CD14-positive monocyte (primary cell): ENCODE measurements around the gene NUP50. TPM values are rescaled to one million over a fixed set of nuclear protein-coding genes. Genes with fewer than 3 reads are reported as not detected.
A peak's percentile ranks its signal among the peaks of the same experiment; 100 is the strongest.

Source experiments
- DNase-seq, 3 donors: peaks; one replicate each; pipeline ENCODE4 v3.0.0-alpha.2; 2011 to 2022
- H2AFZ ChIP-seq: 2 replicates; pipeline ENCODE4 v1.6.0; 2012; ENCODE audit warnings: mild to moderate bottlenecking, low read depth, low read length, inconsistent platforms; ENCODE audit not compliant: insufficient read depth, poor library complexity, severe bottlenecking
- H3K27ac ChIP-seq, 2 donors: 1 replicate in 1 of 2; 2 replicates in 1 of 2; pipeline ENCODE4 v1.5.1; 2012 to 2013; ENCODE audit warnings: low read length in 2 of 2, control low read depth in 1 of 2, inconsistent platforms in 1 of 2, low read depth in 1 of 2, mild to moderate bottlenecking in 1 of 2
- H3K27me3 ChIP-seq, 2 donors: one replicate each; pipeline versions ENCODE4 v1.6.0 to v1.6.1; 2011 to 2013; ENCODE audit warnings: low read length in 2 of 2; ENCODE audit not compliant: control insufficient read depth in 2 of 2, insufficient read depth in 2 of 2
- H3K36me3 ChIP-seq, 2 donors: replicated peaks in 1 of 2; 1 replicate in 1 of 2; 2 replicates in 1 of 2; pipeline versions ENCODE4 v1.5.1 to v1.6.1; 2012 to 2013; ENCODE audit warnings: low read length in 2 of 2, control low read depth in 1 of 2, inconsistent platforms in 1 of 2, mild to moderate bottlenecking in 1 of 2; ENCODE audit not compliant: insufficient read depth in 2 of 2, control insufficient read depth in 1 of 2
- H3K4me1 ChIP-seq, 2 donors: 1 replicate in 1 of 2; 2 replicates in 1 of 2; pipeline versions ENCODE4 v1.5.1 to v1.6.1; 2012 to 2013; ENCODE audit warnings: low read length in 2 of 2, control low read depth in 1 of 2, inconsistent platforms in 1 of 2, mild to moderate bottlenecking in 1 of 2, moderate library complexity in 1 of 2; ENCODE audit not compliant: insufficient read depth in 2 of 2, control insufficient read depth in 1 of 2
- H3K4me2 ChIP-seq: replicated peaks from 2 replicates; pipeline ENCODE3; 2012; ENCODE audit warnings: low read length, moderate library complexity, mild to moderate bottlenecking; ENCODE audit not compliant: poor library complexity, severe bottlenecking; ENCODE audit errors: extremely low read depth
- H3K4me3 ChIP-seq, 3 experiments: fragments of 200-600 bp in 1 of 3; sonication (generic) in 1 of 3; replicated peaks in 1 of 3; 1 replicate in 2 of 3; 2 replicates in 1 of 3; pipeline ENCODE4 v1.5.1; 2011 to 2013; ENCODE audit warnings: low read length in 3 of 3, mild to moderate bottlenecking in 3 of 3, control low read depth in 2 of 3, low read depth in 2 of 3, inconsistent platforms in 1 of 3, moderate library complexity in 1 of 3
- H3K79me2 ChIP-seq: 2 replicates; pipeline ENCODE4 v1.6.0; 2012; ENCODE audit warnings: mild to moderate bottlenecking, control low read depth, inconsistent platforms, low read length, moderate library complexity; ENCODE audit not compliant: insufficient read depth
- H3K9ac ChIP-seq: 2 replicates; pipeline ENCODE4 v1.6.0; 2017; ENCODE audit warnings: low read length, mild to moderate bottlenecking; ENCODE audit not compliant: insufficient read depth, poor library complexity, severe bottlenecking
- H3K9me3 ChIP-seq, 2 donors: replicated peaks in 1 of 2; 1 replicate in 1 of 2; 2 replicates in 1 of 2; pipeline versions ENCODE4 v1.5.1 to v1.6.1; 2012 to 2013; ENCODE audit warnings: low read length in 2 of 2, control low read depth in 1 of 2; ENCODE audit not compliant: control insufficient read depth in 1 of 2, insufficient read depth in 1 of 2
- H4K20me1 ChIP-seq: 2 replicates; pipeline ENCODE4 v1.6.0; 2012; ENCODE audit warnings: mild to moderate bottlenecking, low read length, control low read depth, moderate library complexity; ENCODE audit not compliant: insufficient read depth
- H3K27ac Mint-ChIP-seq, 7 donors: one replicate each; pipeline ENCODE4 v1.8.0; 2020; ENCODE audit warnings: mild to moderate bottlenecking in 7 of 7, mixed read lengths in 7 of 7, moderate library complexity in 6 of 7, inconsistent platforms in 2 of 7
- H3K27me3 Mint-ChIP-seq, 3 donors: one replicate each; pipeline ENCODE4 v1.8.0; 2021 to 2022; ENCODE audit warnings: low read depth in 3 of 3, mild to moderate bottlenecking in 3 of 3, mixed read lengths in 3 of 3, moderate library complexity in 3 of 3, inconsistent platforms in 1 of 3
- H3K36me3 Mint-ChIP-seq, 2 donors: one replicate each; pipeline ENCODE4 v1.8.0; 2020; ENCODE audit warnings: mixed read lengths in 2 of 2, inconsistent platforms in 1 of 2, mild to moderate bottlenecking in 1 of 2
- H3K4me1 Mint-ChIP-seq: one replicate; pipeline ENCODE4 v1.8.0; 2020; ENCODE audit warnings: mild to moderate bottlenecking, mixed read lengths
- H3K4me3 Mint-ChIP-seq, 2 donors: one replicate each; pipeline ENCODE4 v1.8.0; 2020; ENCODE audit warnings: mild to moderate bottlenecking in 2 of 2, mixed read lengths in 2 of 2, moderate library complexity in 1 of 2
- H3K9me3 Mint-ChIP-seq, 7 donors: one replicate each; pipeline ENCODE4 v1.8.0; 2020 to 2022; ENCODE audit warnings: mixed read lengths in 7 of 7, mild to moderate bottlenecking in 6 of 7, moderate library complexity in 6 of 7, inconsistent platforms in 2 of 7
- CTCF ChIP-seq: fragments of 200-600 bp; IDR thresholded peaks from one replicate; pipeline ENCODE4 v1.8.0; 2022; ENCODE audit warnings: antibody characterized with exemption, mild to moderate bottlenecking
- WGBS: methylation state at CpG from one replicate; pipeline ENCODE4 v1.1.5; 2013; ENCODE audit warnings: missing lambda C conversion rate; ENCODE audit not compliant: insufficient coverage; 5-methylcytosine and 5-hydroxymethylcytosine counted together
- intact Hi-C, 2 donors: fragments of 100-400 bp; cut with micrococcal nuclease; formaldehyde crosslinking; loops; one replicate each; pipeline versions ENCODE4 v1.15.0 to v1.15.1; 2023
- polyA plus RNA-seq, 3 donors: library from polyadenylated mRNA; depleted of rRNA in 1 of 3; unstranded in 2 of 3; stranded (reverse) in 1 of 3; fragments of 300-500 nt in 2 of 3; fragments of >200 nt in 1 of 3; fragmentation: Illumina TruSeq in 2 of 3; gene quantifications; 1 replicate in 2 of 3; 2 replicates in 1 of 3; pipeline ENCODE4 v1.2.3, GENCODE V29; 2012 to 2021

NUP50 gene
- polyA plus RNA-seq, 3 donors = 23.4 to 28.4 (median 26.9) TPM

- Mint-ChIP-seq H3K9me3 (peaks cover 0 to 3% (median 0%) of the 10 kb centered on the region in 7 donors), H3K4me3 (peak overlapping the region in 1 of 2 donors; percentile 54), H3K4me1 (peaks cover 95% of the 10 kb centered on the region), H3K27ac (peak overlapping the region; percentile 86 to 97 (median 94)), H3K36me3 (peaks cover 26 to 50% of the 10 kb centered on the region in 2 donors), H3K27me3 (peaks cover 0 to 3% (median 2%) of the 10 kb centered on the region in 3 donors)
- Histone ChIP-seq H3K36me3 (peaks cover 17 to 21% of the 10 kb centered on the region in 2 donors), H3K4me2 (peak overlapping the region; percentile 45), H3K9me3 (no peaks in the 10 kb centered on the region), H3K27me3 (no peaks in the 10 kb centered on the region), H4K20me1 (peaks cover 44% of the 10 kb centered on the region), H3K4me1 (peaks cover 96 to 100% of the 10 kb centered on the region in 2 donors), H3K27ac (peak overlapping the region; percentile 76 to 98), H3K9ac (peak overlapping the region; percentile 34), H2AFZ (no peak overlapping the region), H3K4me3 (peak overlapping the region in 1 of 3 experiments; percentile 38), H3K79me2 (peaks cover 98% of the 10 kb centered on the region)
- no peak for TF ChIP-seq CTCF
- 45% methylated on average over 12 of the region's 16 CpGs for WGBS
- peak; percentile 50 to 67 (median 67) for DNase-seq
- intact Hi-C loops = no loop called here
These were observed 66.4 kb downstream of the NUP50 start for GRCh38 chr22:45230026-45230721.

- Histone ChIP-seq H3K9ac (no peak overlapping the region), H3K4me1 (peaks cover 96 to 100% of the 10 kb centered on the region in 2 donors), H3K4me2 (peak overlapping the region; percentile 45), H2AFZ (no peak overlapping the region), H3K27ac (peak overlapping the region; percentile 76 to 98), H3K79me2 (peaks cover 98% of the 10 kb centered on the region), H3K4me3 (peak overlapping the region in 1 of 3 experiments; percentile 38), H3K36me3 (peaks cover 17 to 22% of the 10 kb centered on the region in 2 donors), H4K20me1 (peaks cover 44% of the 10 kb centered on the region), H3K27me3 (no peaks in the 10 kb centered on the region), H3K9me3 (no peaks in the 10 kb centered on the region)
- no peak for DNase-seq
- Mint-ChIP-seq H3K9me3 (peaks cover 0 to 3% (median 0%) of the 10 kb centered on the region in 7 donors), H3K36me3 (peaks cover 26 to 56% of the 10 kb centered on the region in 2 donors), H3K4me3 (no peak overlapping the region), H3K27ac (peak overlapping the region; percentile 86 to 97 (median 94)), H3K4me1 (peaks cover 95% of the 10 kb centered on the region), H3K27me3 (peaks cover 0 to 3% (median 2%) of the 10 kb centered on the region in 3 donors)
- intact Hi-C loops = no loop called here
- TF ChIP-seq CTCF = no peak
- WGBS = no CpG with 5 or more reads among the region's 2 CpGs
These were observed 67.6 kb downstream of the NUP50 start for GRCh38 chr22:45231293-45231692.
